Muscle of leg (tissue), 11 donors: ENCODE measurements around the gene TTLL8. TPM values are rescaled to one million over a fixed set of nuclear protein-coding genes. Genes with fewer than 3 reads are reported as not detected.

Experiments
- DNase-seq: peaks from one replicate; pipeline ENCODE4 v3.0.0; 2013
- H3K27ac ChIP-seq: one replicate; pipeline ENCODE4 v1.5.1; 2013; ENCODE audit warnings: mild to moderate bottlenecking, low read length, control low read depth
- H3K27me3 ChIP-seq: one replicate; pipeline ENCODE4 v1.6.1; 2013; ENCODE audit warnings: low read length; ENCODE audit not compliant: control insufficient read depth, insufficient read depth
- H3K36me3 ChIP-seq: one replicate; pipeline ENCODE4 v1.6.1; 2013; ENCODE audit warnings: low read length; ENCODE audit not compliant: control insufficient read depth, insufficient read depth
- H3K4me1 ChIP-seq: one replicate; pipeline ENCODE4 v1.6.1; 2013; ENCODE audit warnings: low read length; ENCODE audit not compliant: control insufficient read depth, insufficient read depth
- H3K4me3 ChIP-seq: one replicate; pipeline ENCODE4 v1.5.1; 2013; ENCODE audit warnings: low read length, control low read depth
- H3K9me3 ChIP-seq: replicated peaks from 2 replicates; pipeline ENCODE4 v1.6.1; 2013; ENCODE audit warnings: low read depth, low read length; ENCODE audit not compliant: control insufficient read depth
- WGBS: methylation state at CpG from one replicate; pipeline ENCODE4 v1.1.5; 2013; ENCODE audit warnings: missing lambda C conversion rate; ENCODE audit not compliant: insufficient coverage; 5-methylcytosine and 5-hydroxymethylcytosine counted together
- polyA plus RNA-seq, 8 donors: library from polyadenylated mRNA; unstranded; fragments of 120-200 nt; gene quantifications; one replicate each; pipeline versions ENCODE4 v1.2.1 to v1.2.3, GENCODE V29; 2013; ENCODE audit warnings: inconsistent platforms in 1 of 8, low replicate concordance in 1 of 8; ENCODE audit not compliant: insufficient read length in 8 of 8, insufficient read depth in 1 of 8
- total RNA-seq: library from RNA; stranded (reverse); fragments of 120-200 nt; gene quantifications from one replicate; pipeline ENCODE4 v1.2.4, GENCODE V29; 2013

Gene TTLL8
- total and polyA plus RNA-seq, 9 donors: not detected

GRCh38 chr22:50044485-50045118, 13.5 kb downstream of the TTLL8 start:
- DNase-seq: no peak
- WGBS: 66% methylated on average over 17 of the region's 30 CpGs

GRCh38 chr22:50041361-50042065, 16.6 kb downstream of the TTLL8 start:
- Histone ChIP-seq H3K4me3 (no peak overlapping the region), H3K36me3 (no peaks in the 10 kb centered on the region), H3K4me1 (no peaks in the 10 kb centered on the region), H3K27ac (no peak overlapping the region), H3K9me3 (peaks cover 9% of the 10 kb centered on the region), H3K27me3 (peaks cover 8% of the 10 kb centered on the region)
- DNase-seq: no peak
- 77% methylated on average over 16 of the region's 17 CpGs for WGBS

More at GRCh38 chr22:50044485-50045118, 13.5 kb downstream of the TTLL8 start:
- Histone ChIP-seq H3K4me3 (no peak overlapping the region), H3K27me3 (peaks cover 4% of the 10 kb centered on the region), H3K27ac (no peak overlapping the region), H3K9me3 (peaks cover 2% of the 10 kb centered on the region), H3K36me3 (no peaks in the 10 kb centered on the region), H3K4me1 (peaks cover 10% of the 10 kb centered on the region)

- WGBS: 100% methylated on average over 3 of the region's 7 CpGs
These were observed 17.4 kb downstream of the TTLL8 start for GRCh38 chr22:50040717-50041116.

GRCh38 chr22:50039669-50040443, 18.2 kb downstream of the TTLL8 start:
- no peak for DNase-seq
- H3K36me3 ChIP-seq: no peaks in the 10 kb centered on the region
- WGBS: 90% methylated on average over 28 of the region's 29 CpGs

More at GRCh38 chr22:50040717-50041116, 17.4 kb downstream of the TTLL8 start:
- H3K9me3 ChIP-seq: peaks cover 9% of the 10 kb centered on the region
- H3K4me1 ChIP-seq: no peaks in the 10 kb centered on the region
- peaks cover 8% of the 10 kb centered on the region for H3K27me3 ChIP-seq
- no peaks in the 10 kb centered on the region for H3K36me3 ChIP-seq
- H3K27ac ChIP-seq: no peak overlapping the region
- DNase-seq: no peak
- H3K4me3 ChIP-seq: no peak overlapping the region

GRCh38 chr22:50035976-50036724, 21.9 kb downstream of the TTLL8 start:
- Histone ChIP-seq H3K9me3 (peaks cover 9% of the 10 kb centered on the region), H3K4me3 (no peak overlapping the region), H3K4me1 (no peaks in the 10 kb centered on the region), H3K36me3 (no peaks in the 10 kb centered on the region), H3K27me3 (peaks cover 11% of the 10 kb centered on the region), H3K27ac (no peak overlapping the region)
- DNase-seq: no peak
- 83% methylated on average over 23 of the region's 23 CpGs for WGBS

More at GRCh38 chr22:50039669-50040443, 18.2 kb downstream of the TTLL8 start:
- Histone ChIP-seq H3K27ac (no peak overlapping the region), H3K4me3 (no peak overlapping the region), H3K4me1 (no peaks in the 10 kb centered on the region), H3K9me3 (peaks cover 9% of the 10 kb centered on the region), H3K27me3 (peaks cover 10% of the 10 kb centered on the region)

- H3K9me3 ChIP-seq: peaks cover 9% of the 10 kb centered on the region
- H3K27me3 ChIP-seq: peaks cover 18% of the 10 kb centered on the region
- no peak overlapping the region for H3K4me3 ChIP-seq
- no peak for DNase-seq
- H3K27ac ChIP-seq: no peak overlapping the region
- 79% methylated on average over 20 of the region's 24 CpGs for WGBS
- H3K4me1 ChIP-seq: no peaks in the 10 kb centered on the region
- H3K36me3 ChIP-seq: no peaks in the 10 kb centered on the region
These were observed 22.8 kb downstream of the TTLL8 start for GRCh38 chr22:50035131-50035881.

- Histone ChIP-seq H3K4me1 (no peaks in the 10 kb centered on the region), H3K27me3 (peaks cover 21% of the 10 kb centered on the region)
- WGBS: 70% methylated on average over 43 of the region's 43 CpGs
These were observed 23.7 kb downstream of the TTLL8 start for GRCh38 chr22:50034126-50035081.

GRCh38 chr22:50032941-50033601, 25.0 kb downstream of the TTLL8 start:
- no peak overlapping the region for H3K27ac ChIP-seq
- H3K9me3 ChIP-seq: no peaks in the 10 kb centered on the region
- H3K36me3 ChIP-seq: no peaks in the 10 kb centered on the region
- no peak for DNase-seq
- no peak overlapping the region for H3K4me3 ChIP-seq
- no peaks in the 10 kb centered on the region for H3K4me1 ChIP-seq
- peaks cover 23% of the 10 kb centered on the region for H3K27me3 ChIP-seq
- WGBS: 85% methylated on average over 22 of the region's 23 CpGs

More at GRCh38 chr22:50034126-50035081, 23.7 kb downstream of the TTLL8 start:
- Histone ChIP-seq H3K36me3 (no peaks in the 10 kb centered on the region), H3K9me3 (peaks cover 5% of the 10 kb centered on the region), H3K4me3 (no peak overlapping the region), H3K27ac (no peak overlapping the region)
- no peak for DNase-seq
